ENCODE results near the gene MPST.

GRCh38 chr22:37018086-37018814 is 1.3 kb upstream of the MPST start:
- TF ChIP-seq ARNT (IDR thresholded peaks at IDR 0.05) (no peak), BHLHE40 (IDR thresholded peaks at IDR 0.05; ENCODE audit: borderline replicate concordance) (no peak), FOXK2 (IDR thresholded peaks at IDR 0.05) (no peak), SP1 (IDR thresholded peaks at IDR 0.05) (no peak), ELF4 (IDR thresholded peaks at IDR 0.05) (no peak), TARDBP (IDR thresholded peaks at IDR 0.05) (no peak), HDGF (IDR thresholded peaks at IDR 0.05; ENCODE audit: borderline replicate concordance) (no peak), PKNOX1 (IDR thresholded peaks at IDR 0.05) (no peak), FOXM1 (IDR thresholded peaks at IDR 0.05; ENCODE audit: borderline replicate concordance) (no peak), NFRKB (IDR thresholded peaks at IDR 0.05) (no peak)
